ENCODE data around the gene ARHGEF37. TPM values are rescaled to one million over a fixed set of nuclear protein-coding genes. Genes with fewer than 3 reads are reported as not detected.
"Not testable (repeated sequence)": the region's sequence is repeated elsewhere in the genome, so short reads cannot be mapped to it uniquely, and the experiment has no call there.

The ARHGEF37 gene
- 0.47 and 1.0 TPM in 2 replicates for total RNA-seq

GRCh38 chr5:149581192-149581861, at the start of gene ARHGEF37:
Gene ARHGEF37, plus strand, starts transcription at chr5:149581498. Its CDS starts 16,272 bp downstream, at chr5:149597770.
- intact Hi-C loops (cut with micrococcal nuclease): no loop called here

GRCh38 chr5:149532413-149532812, 48.9 kb upstream of the ARHGEF37 start:
- intact Hi-C loops (cut with micrococcal nuclease): no loop called here

GRCh38 chr5:149535787-149536186, 45.5 kb upstream of the ARHGEF37 start:
- intact Hi-C loops (cut with micrococcal nuclease): not testable (repeated sequence)

GRCh38 chr5:149537374-149537975, 43.8 kb upstream of the ARHGEF37 start:
- intact Hi-C loops (cut with micrococcal nuclease): no loop called here

GRCh38 chr5:149540089-149540488, 41.2 kb upstream of the ARHGEF37 start:
- intact Hi-C loops (cut with micrococcal nuclease): loop anchor here (10.0 kb wide), 1 partner anchor 45 kb away; no protein-coding TSS in a partner anchor

- intact Hi-C loops (cut with micrococcal nuclease): loop anchor here (10.0 kb wide), 1 partner anchor 47 kb away; no protein-coding TSS in a partner anchor
These were observed 39.4 kb upstream of the ARHGEF37 start for GRCh38 chr5:149541893-149542292.

GRCh38 chr5:149543361-149544027, 37.8 kb upstream of the ARHGEF37 start:
- intact Hi-C loops (cut with micrococcal nuclease): loop anchor here (10.0 kb wide), 1 partner anchor 49 kb away; no protein-coding TSS in a partner anchor

GRCh38 chr5:149544028-149544420, 37.3 kb upstream of the ARHGEF37 start:
- intact Hi-C loops (cut with micrococcal nuclease): loop anchor here (10.0 kb wide), 1 partner anchor 49 kb away; no protein-coding TSS in a partner anchor

- intact Hi-C loops (cut with micrococcal nuclease): loop anchor here (10.0 kb wide), 1 partner anchor 51 kb away; no protein-coding TSS in a partner anchor
These were observed 36.0 kb upstream of the ARHGEF37 start for GRCh38 chr5:149545327-149545726.

GRCh38 chr5:149546974-149547373, 34.3 kb upstream of the ARHGEF37 start:
- intact Hi-C loops (cut with micrococcal nuclease): loop anchor here (10.0 kb wide), 1 partner anchor 52 kb away; no protein-coding TSS in a partner anchor

GRCh38 chr5:149549461-149550267, 31.6 kb upstream of the ARHGEF37 start:
- intact Hi-C loops (cut with micrococcal nuclease): loop anchor here (2.0 to 10.0 kb wide), 6 partner anchors 55 to 1765 kb away; partner anchors contain the start of genes ANXA6, JAKMIP2 and RPS14

- intact Hi-C loops (cut with micrococcal nuclease): loop anchor here (2.0 to 10.0 kb wide), 5 partner anchors 743 to 1765 kb away; partner anchors contain the start of genes ANXA6, JAKMIP2 and RPS14
These were observed 31.1 kb upstream of the ARHGEF37 start for GRCh38 chr5:149550268-149550583.

GRCh38 chr5:149550594-149551226, 30.6 kb upstream of the ARHGEF37 start:
- intact Hi-C loops (cut with micrococcal nuclease): loop anchor here (1.0 to 10.0 kb wide), 15 partner anchors 14 to 1766 kb away; partner anchors contain the start of genes ANXA6, GRPEL2, HMGXB3 and JAKMIP2

- intact Hi-C loops (cut with micrococcal nuclease): loop anchor here (1.0 to 10.0 kb wide), 15 partner anchors 13 to 1767 kb away; partner anchors contain the start of genes ANXA6, GRPEL2, HMGXB3 and JAKMIP2
These were observed 29.9 kb upstream of the ARHGEF37 start, which contains the start of gene CSNK1A1 for GRCh38 chr5:149551227-149552037. Gene CSNK1A1, minus strand, starts transcription at chr5:149551439. Its CDS starts 475 bp downstream, at chr5:149550964.

GRCh38 chr5:149552038-149552494, 29.2 kb upstream of the ARHGEF37 start:
- intact Hi-C loops (cut with micrococcal nuclease): loop anchor here (5.0 to 10.0 kb wide), 3 partner anchors 745 to 1767 kb away; partner anchors contain the start of genes ANXA6 and JAKMIP2

- intact Hi-C loops (cut with micrococcal nuclease): loop anchor here (5.0 to 10.0 kb wide), 3 partner anchors 745 to 1768 kb away; partner anchors contain the start of genes ANXA6 and JAKMIP2
These were observed 28.6 kb upstream of the ARHGEF37 start for GRCh38 chr5:149552553-149553160.

- intact Hi-C loops (cut with micrococcal nuclease): loop anchor here (10.0 kb wide), 2 partner anchors 1595 to 1775 kb away; partner anchors contain the start of genes ANXA6 and JAKMIP2
These were observed 21.6 kb upstream of the ARHGEF37 start for GRCh38 chr5:149559706-149560105.

GRCh38 chr5:149561848-149562247, 19.4 kb upstream of the ARHGEF37 start:
- intact Hi-C loops (cut with micrococcal nuclease): no loop called here
